ENCODE measurements around the gene TNK1.
"Not testable (repeated sequence)": the region's sequence is repeated elsewhere in the genome, so short reads cannot be mapped to it uniquely, and the experiment has no call there.

The TNK1 gene

GRCh38 chr17:7380855-7381683, at the start of gene TNK1:
Gene TNK1 (plus strand): TSS chr17:7381089. CDS start chr17:7382927, 1,838 bp downstream.
- DNase-seq (ENCODE audit: extremely low spot score, insufficient read length, low read depth) (no peak), FAIRE-seq (no peak)

DNA sequence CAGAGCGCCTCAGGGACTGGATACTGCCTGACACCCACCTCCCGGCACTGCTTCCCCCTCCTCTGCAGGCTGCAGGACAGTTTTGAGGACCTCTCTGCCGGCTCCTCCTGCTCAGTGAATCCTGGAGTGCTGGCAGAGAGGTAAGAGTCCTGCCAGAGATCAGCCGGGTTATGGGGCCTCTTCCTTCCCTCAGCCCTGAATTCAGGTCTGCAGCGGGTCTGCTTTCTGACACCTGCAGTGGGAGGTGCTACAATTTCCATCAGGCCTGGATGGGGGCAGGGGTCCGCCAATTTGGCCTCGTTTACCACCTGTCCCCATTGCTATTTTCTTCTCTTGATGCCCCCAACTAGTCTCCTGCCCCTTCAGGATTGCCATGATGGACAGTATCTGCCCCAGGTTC, 48.8 kb upstream of the TNK1 start:
- no peak for DNase-seq (ENCODE audit: extremely low spot score, insufficient read length, low read depth)
- FAIRE-seq: no peak

DNA sequence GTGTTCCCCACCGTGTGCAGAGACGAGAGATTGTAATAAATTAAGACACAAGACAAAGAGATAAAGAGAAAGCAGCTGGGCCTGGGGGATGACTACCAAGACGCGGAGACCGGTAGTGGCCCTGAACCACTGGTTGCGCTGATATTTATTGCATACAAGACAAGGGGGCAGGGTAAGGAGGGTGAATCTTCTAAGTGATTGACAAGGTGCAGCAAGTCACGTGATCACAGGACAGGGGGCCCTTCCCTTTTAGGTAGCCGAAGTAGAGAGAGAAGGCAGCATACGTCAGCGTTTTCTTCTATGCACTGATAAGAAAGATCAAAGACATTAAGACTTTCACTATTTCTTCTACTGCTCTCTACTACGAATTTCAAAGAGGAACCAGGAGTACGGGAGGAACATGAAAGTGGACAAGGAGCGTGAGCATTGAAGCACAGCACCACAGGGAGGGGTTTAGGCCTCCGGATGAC, 48.3 kb upstream of the TNK1 start:
- FAIRE-seq: peak; percentile 62

DNA sequence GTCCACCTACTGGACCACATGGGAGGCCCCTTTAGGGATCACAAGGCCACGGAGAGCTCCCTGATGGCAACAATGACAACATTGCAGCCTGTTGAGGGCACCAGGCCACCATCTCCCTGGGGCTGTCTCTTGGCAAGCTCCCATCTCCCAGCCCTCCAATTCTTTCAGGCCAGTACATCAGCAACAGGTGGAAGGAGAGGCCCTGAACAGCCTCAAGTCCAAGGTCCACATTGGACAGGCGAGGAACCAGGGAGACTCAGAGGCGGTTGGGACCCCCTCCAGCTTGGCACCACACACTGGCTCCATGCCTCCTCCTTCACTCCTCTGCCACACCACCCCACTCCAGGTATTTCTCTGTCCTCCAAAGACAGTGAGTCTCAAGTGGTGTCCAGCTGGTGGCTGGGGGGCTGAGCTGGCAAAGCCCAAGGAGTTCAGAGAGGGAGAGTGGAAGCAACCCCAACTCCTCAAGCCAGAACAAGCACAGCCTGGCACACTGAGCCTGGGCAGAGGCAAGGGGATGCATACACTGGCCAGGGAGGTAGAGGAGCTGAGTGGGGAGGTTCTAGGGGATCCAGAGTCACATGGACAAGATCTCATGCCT, 45.9 kb upstream of the TNK1 start:
- no peak for FAIRE-seq
- no peak for DNase-seq (ENCODE audit: extremely low spot score, insufficient read length, low read depth)

More for the DNA sequence above, 48.3 kb upstream of the TNK1 start:
- DNase-seq (ENCODE audit: extremely low spot score, insufficient read length, low read depth): not testable (repeated sequence)

- not testable (repeated sequence) for DNase-seq (ENCODE audit: extremely low spot score, insufficient read length, low read depth); FAIRE-seq
These were observed 45.1 kb upstream of the TNK1 start for GRCh38 chr17:7335765-7336164.

- FAIRE-seq: peak; percentile 93
- no peak for DNase-seq (ENCODE audit: extremely low spot score, insufficient read length, low read depth)
These were observed 44.4 kb upstream of the TNK1 start, which contains the start of gene ACAP1 for GRCh38 chr17:7336240-7337175. Gene ACAP1 (plus strand): TSS chr17:7336529. CDS start chr17:7336735, 206 bp downstream.

- not testable (repeated sequence) for FAIRE-seq; DNase-seq (ENCODE audit: extremely low spot score, insufficient read length, low read depth)
These were observed 43.3 kb upstream of the TNK1 start for GRCh38 chr17:7337600-7337999.

DNA sequence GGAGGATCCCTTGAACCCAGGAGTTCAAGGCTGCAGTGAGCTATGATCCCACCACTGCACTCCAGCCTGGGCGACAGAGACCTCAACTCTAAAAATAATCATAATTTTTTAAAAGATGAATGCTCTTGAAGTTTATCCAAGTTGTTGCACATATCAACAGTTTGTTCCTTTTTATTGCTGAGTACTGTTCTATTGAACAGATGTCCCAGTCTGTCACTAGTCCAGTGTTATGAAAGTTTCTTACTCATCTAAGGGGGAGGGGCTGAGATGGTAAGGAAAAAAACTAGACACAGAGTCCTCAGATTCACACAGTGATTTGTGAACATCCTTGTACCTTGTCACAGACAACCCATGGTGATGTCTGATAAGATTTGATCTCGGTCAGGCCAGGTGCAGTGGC, 40.7 kb upstream of the TNK1 start:
- no peak for FAIRE-seq

GRCh38 chr17:7341842-7342241, 39.0 kb upstream of the TNK1 start:
- no peak for DNase-seq (ENCODE audit: extremely low spot score, insufficient read length, low read depth)
- no peak for FAIRE-seq

More for the DNA sequence above, 40.7 kb upstream of the TNK1 start:
- no peak for DNase-seq (ENCODE audit: extremely low spot score, insufficient read length, low read depth)

- no peak for FAIRE-seq
These were observed 37.6 kb upstream of the TNK1 start for GRCh38 chr17:7343250-7343649.

GRCh38 chr17:7346761-7347614, 33.9 kb upstream of the TNK1 start:
- FAIRE-seq: no peak
- DNase-seq (ENCODE audit: extremely low spot score, insufficient read length, low read depth): no peak

More at GRCh38 chr17:7343250-7343649, 37.6 kb upstream of the TNK1 start:
- DNase-seq (ENCODE audit: extremely low spot score, insufficient read length, low read depth): no peak

GRCh38 chr17:7347630-7348477, 33.0 kb upstream of the TNK1 start:
- FAIRE-seq: no peak
- DNase-seq (ENCODE audit: extremely low spot score, insufficient read length, low read depth): no peak

DNA sequence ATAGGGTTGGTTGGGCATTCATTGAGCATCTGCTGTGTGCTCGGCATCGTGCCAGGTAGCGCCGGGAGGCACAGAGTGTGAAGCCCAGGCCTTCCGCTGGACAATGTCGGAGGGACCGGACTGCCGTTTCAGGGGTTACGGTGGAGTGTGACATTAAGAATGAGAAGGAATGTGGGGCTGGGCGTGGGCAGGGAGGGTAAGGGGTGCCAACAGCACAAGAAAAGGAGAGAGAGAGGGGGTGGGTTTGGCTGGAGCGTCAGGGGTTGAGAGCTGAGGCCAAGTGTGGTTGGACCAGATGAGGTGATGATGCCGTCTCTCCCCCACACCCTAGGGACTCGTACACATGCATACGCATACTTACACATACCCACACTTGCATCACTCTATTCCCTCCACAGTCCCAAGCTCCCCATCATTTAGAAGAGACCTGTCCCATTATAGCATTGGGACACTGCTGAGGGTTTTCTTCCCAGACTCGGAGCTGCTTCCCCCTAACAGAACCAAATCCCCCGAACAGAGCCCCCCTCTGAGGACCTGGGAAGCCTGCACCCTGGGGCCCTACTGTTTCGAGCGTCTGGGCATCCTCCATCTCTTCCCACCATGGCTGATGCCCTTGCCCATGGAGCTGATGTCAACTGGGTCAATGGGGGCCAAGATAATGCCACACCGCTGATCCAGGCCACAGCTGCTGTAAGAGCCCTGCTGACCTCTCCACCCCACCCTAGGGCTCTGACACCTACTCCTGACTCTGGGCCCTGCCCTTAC, 32.2 kb upstream of the TNK1 start:
- FAIRE-seq (no peak), DNase-seq (ENCODE audit: extremely low spot score, insufficient read length, low read depth) (no peak)

DNA sequence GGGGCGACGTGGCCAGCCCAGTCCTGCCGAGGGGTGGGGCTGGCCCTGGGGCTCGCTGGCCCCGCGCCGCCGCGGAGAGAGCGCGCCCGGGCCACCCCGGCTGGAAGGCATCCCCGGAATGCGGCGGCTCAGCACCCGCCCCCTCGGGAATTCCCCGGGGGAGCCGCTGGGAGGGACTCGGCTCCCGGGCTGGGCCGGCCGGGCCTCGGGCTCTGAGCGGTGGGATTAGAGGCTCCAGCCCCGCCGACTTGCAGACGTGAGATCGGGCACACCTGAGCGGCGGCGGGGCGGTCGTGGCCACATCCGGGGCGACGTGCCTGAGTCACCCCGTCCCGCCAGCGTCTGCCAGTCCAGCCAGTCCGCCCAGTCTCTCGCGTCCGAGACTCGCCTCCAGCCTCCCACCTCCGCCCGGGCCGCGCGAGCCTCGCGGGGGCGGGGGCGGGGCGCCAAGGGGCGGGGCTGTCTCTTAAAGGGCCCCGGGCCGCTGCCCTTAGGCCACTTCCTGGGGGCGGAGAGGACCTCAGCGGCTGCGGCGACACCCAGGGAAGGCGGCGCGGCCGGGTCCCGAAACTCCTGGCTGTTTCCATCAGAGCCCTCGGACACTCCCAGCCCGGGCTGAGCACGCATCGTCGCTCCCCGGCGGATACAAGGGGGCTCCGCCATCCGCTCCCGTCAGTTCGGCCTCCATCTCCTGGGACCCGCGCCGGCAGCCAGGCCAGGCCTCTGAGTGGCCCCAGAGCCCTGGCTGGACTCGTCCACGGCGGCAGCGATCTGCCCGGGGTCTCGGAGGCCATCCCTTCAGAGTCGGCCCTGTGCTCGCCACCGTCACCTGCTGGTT, 29.0 kb upstream of the TNK1 start, which contains the start of gene KCTD11:
KCTD11 (plus strand) TSS at position 498 of the 838 bp plus-strand sequence.
- FAIRE-seq (peak; percentile 81), DNase-seq (ENCODE audit: extremely low spot score, insufficient read length, low read depth) (peak; percentile 83)

DNA sequence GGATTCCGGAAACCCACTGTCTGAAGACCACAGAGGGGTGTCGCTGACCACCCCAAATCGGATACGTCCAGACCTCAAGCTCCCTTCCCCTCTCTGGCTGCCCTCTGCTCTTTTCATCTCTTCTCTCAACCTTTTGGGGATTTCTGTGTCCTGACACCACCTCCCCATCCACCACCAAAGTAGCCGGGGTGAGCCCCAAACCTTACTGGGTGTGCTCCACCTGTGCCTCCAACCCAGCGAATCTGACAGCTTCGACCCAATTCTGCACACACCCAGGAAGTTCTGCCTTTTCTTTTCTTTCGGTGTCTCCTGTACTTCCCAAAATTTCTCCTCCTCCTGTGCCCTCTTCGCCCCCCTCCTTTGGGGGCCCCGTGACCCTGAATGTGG, 28.4 kb upstream of the TNK1 start:
- FAIRE-seq: no peak
- DNase-seq (ENCODE audit: extremely low spot score, insufficient read length, low read depth): no peak

DNA sequence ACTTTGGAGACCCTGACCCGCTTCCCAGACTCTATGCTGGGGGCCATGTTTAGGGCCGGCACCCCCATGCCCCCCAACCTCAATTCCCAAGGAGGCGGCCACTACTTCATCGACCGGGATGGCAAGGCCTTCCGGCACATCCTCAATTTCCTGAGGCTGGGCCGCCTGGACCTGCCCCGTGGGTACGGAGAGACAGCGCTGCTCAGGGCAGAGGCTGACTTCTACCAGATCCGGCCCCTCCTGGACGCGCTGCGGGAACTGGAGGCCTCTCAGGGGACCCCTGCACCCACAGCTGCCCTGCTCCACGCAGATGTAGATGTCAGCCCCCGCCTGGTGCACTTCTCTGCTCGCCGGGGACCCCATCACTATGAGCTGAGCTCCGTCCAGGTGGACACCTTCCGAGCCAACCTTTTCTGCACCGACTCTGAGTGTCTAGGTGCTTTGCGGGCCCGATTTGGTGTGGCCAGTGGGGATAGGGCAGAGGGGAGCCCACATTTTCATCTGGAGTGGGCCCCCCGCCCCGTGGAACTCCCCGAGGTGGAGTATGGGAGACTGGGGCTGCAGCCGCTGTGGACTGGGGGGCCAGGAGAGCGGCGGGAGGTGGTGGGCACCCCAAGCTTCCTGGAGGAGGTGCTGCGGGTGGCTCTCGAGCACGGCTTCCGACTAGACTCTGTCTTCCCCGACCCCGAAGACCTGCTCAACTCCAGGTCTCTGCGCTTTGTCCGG, 27.8 kb upstream of the TNK1 start:
- DNase-seq (ENCODE audit: extremely low spot score, insufficient read length, low read depth) (no peak), FAIRE-seq (no peak)
